Neural progenitor cell (in vitro differentiated cells): Measurements from ENCODE around the gene ATAD3B.
"Not testable (repeated sequence)": the region's sequence is repeated elsewhere in the genome, so short reads cannot be mapped to it uniquely, and the experiment has no call there.

Source experiments
- CTCF ChIP-seq: fragments of 200-600 bp; sonication (generic); IDR thresholded peaks from 2 replicates; pipeline ENCODE4 v1.5.1; 2017; ENCODE audit warnings: antibody characterized with exemption, mild to moderate bottlenecking
- EZH2 ChIP-seq: fragments of 200-600 bp; sonication (generic); IDR thresholded peaks from 2 replicates; pipeline ENCODE4 v1.6.1; 2017; ENCODE audit warnings: antibody characterized with exemption, mild to moderate bottlenecking, moderate library complexity
- EZH2phosphoT487 ChIP-seq: fragments of 200-600 bp; sonication (generic); IDR thresholded peaks from 2 replicates; pipeline ENCODE4 v1.6.1; 2017; ENCODE audit warnings: antibody characterized with exemption

GRCh38 chr1:1512425-1512824 lies 40.9 kb downstream of the ATAD3B start:
- not testable (repeated sequence) for TF ChIP-seq CTCF, EZH2phosphoT487, EZH2
